ENCODE measurements around the gene SAG. TPM values are rescaled to one million over a fixed set of nuclear protein-coding genes. Genes with fewer than 3 reads are reported as not detected.
A peak's percentile ranks its signal among the peaks of the same experiment; 100 is the strongest.

SAG gene
- total RNA-seq, 3 donors from 2014 or later, result not detected

GRCh38 chr2:233326500-233326899, 18.9 kb downstream of the SAG start:
- Histone ChIP-seq H3K27ac (no peak overlapping the region), H3K36me3 (no peaks in the 10 kb centered on the region), H3K4me1 (no peaks in the 10 kb centered on the region), H3K4me3 (no peak overlapping the region), H3K9me3 (no peaks in the 10 kb centered on the region), H3K27me3 (no peaks in the 10 kb centered on the region)
- intact Hi-C loops (cut with DNase I; ENCODE audit: low total_unique reads), result no loop called here
- no peak for DNase-seq (ENCODE audit: low spot score in 2 of 2)
- TF ChIP-seq POLR2AphosphoS5 (IDR thresholded peaks at IDR 0.05), result no peak
- no peak for TF ChIP-seq POLR2A (IDR thresholded peaks at IDR 0.05)
- no peak for TF ChIP-seq CTCF (IDR thresholded peaks at IDR 0.05)

GRCh38 chr2:233328922-233329321, 21.3 kb downstream of the SAG start:
- intact Hi-C loops (cut with DNase I; ENCODE audit: low total_unique reads), result no loop called here
- no peak overlapping the region for H3K27ac ChIP-seq
- H3K4me1 ChIP-seq, result no peaks in the 10 kb centered on the region
- TF ChIP-seq CTCF (IDR thresholded peaks at IDR 0.05) (no peak), POLR2A (IDR thresholded peaks at IDR 0.05) (no peak), POLR2AphosphoS5 (IDR thresholded peaks at IDR 0.05) (no peak)
- no peak overlapping the region for H3K4me3 ChIP-seq
- no peaks in the 10 kb centered on the region for H3K9me3 ChIP-seq
- no peaks in the 10 kb centered on the region for H3K36me3 ChIP-seq
- no peak for DNase-seq (ENCODE audit: low spot score in 2 of 2)
- H3K27me3 ChIP-seq, result no peaks in the 10 kb centered on the region

GRCh38 chr2:233329489-233330135, 22.0 kb downstream of the SAG start:
- intact Hi-C loops (cut with DNase I; ENCODE audit: low total_unique reads), result no loop called here
- no peaks in the 10 kb centered on the region for H3K36me3 ChIP-seq
- no peak for TF ChIP-seq POLR2AphosphoS5 (IDR thresholded peaks at IDR 0.05)
- no peak for TF ChIP-seq CTCF (IDR thresholded peaks at IDR 0.05)
- TF ChIP-seq POLR2A (IDR thresholded peaks at IDR 0.05), result no peak

GRCh38 chr2:233331536-233331935, 23.9 kb downstream of the SAG start:
- peak overlapping the region; percentile 3 to 38 for H3K27ac ChIP-seq
- peak in 1 of 2 donors; percentile 43 for DNase-seq (ENCODE audit: low spot score in 2 of 2)
- TF ChIP-seq POLR2AphosphoS5 (IDR thresholded peaks at IDR 0.05) (peak in 2 of 3 donors; percentile 26 to 32), POLR2A (IDR thresholded peaks at IDR 0.05) (no peak), CTCF (IDR thresholded peaks at IDR 0.05) (no peak)
- H3K9me3 ChIP-seq, result no peaks in the 10 kb centered on the region
- H3K4me1 ChIP-seq, result no peaks in the 10 kb centered on the region
- intact Hi-C loops (cut with DNase I; ENCODE audit: low total_unique reads), result no loop called here
- no peak overlapping the region for H3K4me3 ChIP-seq
- no peaks in the 10 kb centered on the region for H3K36me3 ChIP-seq
- H3K27me3 ChIP-seq, result no peaks in the 10 kb centered on the region

More at GRCh38 chr2:233329489-233330135, 22.0 kb downstream of the SAG start:
- H3K4me1 ChIP-seq, result no peaks in the 10 kb centered on the region
- DNase-seq (ENCODE audit: low spot score in 2 of 2), result no peak
- no peak overlapping the region for H3K4me3 ChIP-seq
- H3K9me3 ChIP-seq, result no peaks in the 10 kb centered on the region
- H3K27me3 ChIP-seq, result no peaks in the 10 kb centered on the region
- H3K27ac ChIP-seq, result no peak overlapping the region

- TF ChIP-seq CTCF (IDR thresholded peaks at IDR 0.05) (no peak), POLR2AphosphoS5 (IDR thresholded peaks at IDR 0.05) (no peak), POLR2A (IDR thresholded peaks at IDR 0.05) (no peak)
- Histone ChIP-seq H3K36me3 (no peaks in the 10 kb centered on the region), H3K27ac (peak overlapping the region; percentile 2 to 32), H3K27me3 (no peaks in the 10 kb centered on the region), H3K9me3 (no peaks in the 10 kb centered on the region), H3K4me1 (no peaks in the 10 kb centered on the region), H3K4me3 (no peak overlapping the region)
- intact Hi-C loops (cut with DNase I; ENCODE audit: low total_unique reads), result no loop called here
- no peak for DNase-seq (ENCODE audit: low spot score in 2 of 2)
Observed at GRCh38 chr2:233332125-233332524, 24.5 kb downstream of the SAG start.

Measured in breast epithelium (tissue), 4 donors.